Nephron (organoid): ENCODE data around the gene PHLDA2.

Experiments used
- H3K27ac Mint-ChIP-seq, 3 experiments: 2 replicates each; pipeline ENCODE4 v1.8.0; 2020; ENCODE audit warnings: mixed read lengths in 3 of 3, mild to moderate bottlenecking in 2 of 3, moderate library complexity in 1 of 3
- H3K27me3 Mint-ChIP-seq: 2 replicates; pipeline ENCODE4 v1.8.0; 2021; ENCODE audit warnings: low read depth, mild to moderate bottlenecking, moderate library complexity, mixed read lengths
- H3K36me3 Mint-ChIP-seq: 2 replicates; pipeline ENCODE4 v1.8.0; 2020; ENCODE audit warnings: low read depth, mixed read lengths
- H3K4me1 Mint-ChIP-seq: 2 replicates; pipeline ENCODE4 v1.8.0; 2020; ENCODE audit warnings: mixed read lengths
- H3K4me3 Mint-ChIP-seq, 3 experiments: 2 replicates each; pipeline ENCODE4 v1.8.0; 2020; ENCODE audit warnings: mild to moderate bottlenecking in 3 of 3, mixed read lengths in 3 of 3, moderate library complexity in 2 of 3
- H3K9me3 Mint-ChIP-seq: 2 replicates; pipeline ENCODE4 v1.8.0; 2020; ENCODE audit warnings: mixed read lengths
- CTCF ChIP-seq, 3 experiments: fragments of 200-600 bp; sonication (generic); IDR thresholded peaks; one replicate each; pipeline ENCODE4 v1.5.0; 2021; ENCODE audit warnings: antibody characterized with exemption in 3 of 3; ENCODE audit not compliant: unreplicated experiment in 3 of 3

The PHLDA2 gene

GRCh38 chr11:2912498-2912897, 16.7 kb downstream of the PHLDA2 start:
- peaks cover 5% of the 10 kb centered on the region for H3K27me3 Mint-ChIP-seq
- H3K36me3 Mint-ChIP-seq, result no peaks in the 10 kb centered on the region
- no peaks in the 10 kb centered on the region for H3K4me1 Mint-ChIP-seq
- H3K4me3 Mint-ChIP-seq, result no peak overlapping the region
- no peaks in the 10 kb centered on the region for H3K9me3 Mint-ChIP-seq
- no peak for TF ChIP-seq CTCF (IDR thresholded peaks at IDR 0.05; ENCODE audit: unreplicated experiment in 3 of 3)
- no peak overlapping the region for H3K27ac Mint-ChIP-seq

GRCh38 chr11:2911785-2912391, 17.3 kb downstream of the PHLDA2 start:
- no peak for TF ChIP-seq CTCF (IDR thresholded peaks at IDR 0.05; ENCODE audit: unreplicated experiment in 3 of 3)
- H3K27ac Mint-ChIP-seq, result no peak overlapping the region
- no peaks in the 10 kb centered on the region for H3K9me3 Mint-ChIP-seq
- no peaks in the 10 kb centered on the region for H3K4me1 Mint-ChIP-seq
- H3K4me3 Mint-ChIP-seq, result no peak overlapping the region
- H3K36me3 Mint-ChIP-seq, result no peaks in the 10 kb centered on the region
- H3K27me3 Mint-ChIP-seq, result peaks cover 5% of the 10 kb centered on the region

GRCh38 chr11:2911088-2911784, 18.0 kb downstream of the PHLDA2 start:
- Mint-ChIP-seq H3K4me1 (no peaks in the 10 kb centered on the region), H3K4me3 (no peak overlapping the region), H3K27me3 (peaks cover 5% of the 10 kb centered on the region), H3K36me3 (no peaks in the 10 kb centered on the region), H3K9me3 (no peaks in the 10 kb centered on the region), H3K27ac (no peak overlapping the region)
- no peak for TF ChIP-seq CTCF (IDR thresholded peaks at IDR 0.05; ENCODE audit: unreplicated experiment in 3 of 3)

- Mint-ChIP-seq H3K36me3 (no peaks in the 10 kb centered on the region), H3K4me1 (no peaks in the 10 kb centered on the region), H3K27me3 (peaks cover 5% of the 10 kb centered on the region), H3K27ac (no peak overlapping the region), H3K9me3 (peaks cover 6% of the 10 kb centered on the region), H3K4me3 (no peak overlapping the region)
- TF ChIP-seq CTCF (IDR thresholded peaks at IDR 0.05; ENCODE audit: unreplicated experiment in 3 of 3), result no peak
Measured at GRCh38 chr11:2910401-2910955, 18.7 kb downstream of the PHLDA2 start.

GRCh38 chr11:2909133-2909902, 19.9 kb downstream of the PHLDA2 start:
- peaks cover 11% of the 10 kb centered on the region for H3K9me3 Mint-ChIP-seq
- no peaks in the 10 kb centered on the region for H3K4me1 Mint-ChIP-seq
- H3K27ac Mint-ChIP-seq, result no peak overlapping the region
- H3K4me3 Mint-ChIP-seq, result no peak overlapping the region
- no peak for TF ChIP-seq CTCF (IDR thresholded peaks at IDR 0.05; ENCODE audit: unreplicated experiment in 3 of 3)
- peaks cover 5% of the 10 kb centered on the region for H3K36me3 Mint-ChIP-seq
- peaks cover 8% of the 10 kb centered on the region for H3K27me3 Mint-ChIP-seq
